Measurements from ENCODE around the gene INPP5D. TPM values are rescaled to one million over a fixed set of nuclear protein-coding genes. Genes with fewer than 3 reads are reported as not detected.

INPP5D gene
- total RNA-seq, 1 donor from 2014 or later, result 6.2 TPM

GRCh38 chr2:233075966-233076339, 15.8 kb downstream of the INPP5D start:
- ATAC-seq, result peak; percentile 81

GRCh38 chr2:233076749-233077148, 16.6 kb downstream of the INPP5D start:
- no peak for ATAC-seq

- no peak for ATAC-seq
These were observed 19.3 kb downstream of the INPP5D start for GRCh38 chr2:233079473-233079877.

- ATAC-seq, result no peak
These were observed 20.1 kb downstream of the INPP5D start for GRCh38 chr2:233079953-233080835.

- no peak for ATAC-seq
These were observed 20.7 kb downstream of the INPP5D start for GRCh38 chr2:233080836-233081229.

- no peak for ATAC-seq
These were observed 21.1 kb downstream of the INPP5D start for GRCh38 chr2:233081232-233081730.

- ATAC-seq, result no peak
These were observed 21.6 kb downstream of the INPP5D start for GRCh38 chr2:233081731-233082221.

GRCh38 chr2:233082222-233082930, 22.2 kb downstream of the INPP5D start:
- no peak for ATAC-seq

- no peak for ATAC-seq
These were observed 23.0 kb downstream of the INPP5D start for GRCh38 chr2:233082931-233083755.

GRCh38 chr2:233083782-233084181, 23.6 kb downstream of the INPP5D start:
- no peak for ATAC-seq

GRCh38 chr2:233084488-233084887, 24.3 kb downstream of the INPP5D start:
- peak; percentile 52 for ATAC-seq

- ATAC-seq, result no peak
These were observed 25.1 kb downstream of the INPP5D start for GRCh38 chr2:233085037-233085838.

GRCh38 chr2:233085839-233086150, 25.7 kb downstream of the INPP5D start:
- ATAC-seq, result no peak

- ATAC-seq, result no peak
These were observed 27.6 kb downstream of the INPP5D start for GRCh38 chr2:233087713-233088112.

GRCh38 chr2:233088972-233089345, 28.8 kb downstream of the INPP5D start:
- ATAC-seq, result no peak

- no peak for ATAC-seq
These were observed 29.7 kb downstream of the INPP5D start for GRCh38 chr2:233089851-233090250.

- no peak for ATAC-seq
These were observed 30.7 kb downstream of the INPP5D start for GRCh38 chr2:233090879-233091278.

- no peak for ATAC-seq
These were observed 31.6 kb downstream of the INPP5D start for GRCh38 chr2:233091595-233092375.

GRCh38 chr2:233092432-233093165, 32.5 kb downstream of the INPP5D start:
- ATAC-seq, result no peak

GRCh38 chr2:233093166-233093448, 33.0 kb downstream of the INPP5D start:
- no peak for ATAC-seq

GRCh38 chr2:233093721-233094120, 33.6 kb downstream of the INPP5D start:
- no peak for ATAC-seq
